ENCODE results near the gene MR1. TPM values are rescaled to one million over a fixed set of nuclear protein-coding genes. Genes with fewer than 3 reads are reported as not detected.
"Not testable (repeated sequence)": the region's sequence is repeated elsewhere in the genome, so short reads cannot be mapped to it uniquely, and the experiment has no call there.

MR1 gene
- polyA plus RNA-seq, 4 donors = 1.1 to 17.1 (median 4.6) TPM

- Histone ChIP-seq H3K4me3 (ENCODE audit: low read depth in 1 of 3, low read length in 3 of 3) (peak overlapping the region; percentile 69 to 90 (median 87)), H3K9me3 (ENCODE audit: control insufficient read depth in 2 of 2, insufficient read depth in 1 of 2, low read depth in 1 of 2, low read length in 1 of 2) (peaks cover 0 to 3% of the 10 kb centered on the region in 2 donors), H3K27me3 (ENCODE audit: control insufficient read depth in 3 of 3, insufficient read depth in 3 of 3, low read length in 3 of 3) (no peaks in the 10 kb centered on the region), H3K27ac (ENCODE audit: low read depth in 1 of 3, low read length in 2 of 3) (peak overlapping the region; percentile 57 to 95 (median 91)), H3K4me1 (ENCODE audit: control insufficient read depth in 3 of 3, insufficient read depth in 2 of 3, low read depth in 1 of 3, low read length in 2 of 3) (peaks cover 0 to 4% (median 4%) of the 10 kb centered on the region in 3 donors), H3K36me3 (ENCODE audit: control insufficient read depth in 3 of 3, insufficient read depth in 2 of 3, low read depth in 1 of 3, low read length in 3 of 3) (peaks cover 0 to 9% (median 0%) of the 10 kb centered on the region in 3 donors)
- WGBS, 3 donors = 0% methylated on average over 23 of the region's 23 CpGs
- no peak for FAIRE-seq
- peak; percentile 49 to 71 for DNase-seq
These were observed 11.9 kb upstream of the MR1 start for GRCh38 chr1:181021811-181022434.

GRCh38 chr1:181023265-181024057 is 10.3 kb upstream of the MR1 start:
- Histone ChIP-seq H3K36me3 (ENCODE audit: control insufficient read depth in 3 of 3, insufficient read depth in 2 of 3, low read depth in 1 of 3, low read length in 3 of 3) (peaks cover 0 to 6% (median 0%) of the 10 kb centered on the region in 3 donors), H3K27me3 (ENCODE audit: control insufficient read depth in 3 of 3, insufficient read depth in 3 of 3, low read length in 3 of 3) (no peaks in the 10 kb centered on the region), H3K4me3 (ENCODE audit: low read depth in 1 of 3, low read length in 3 of 3) (peak overlapping the region in 2 of 3 donors; percentile 69 to 87), H3K9me3 (ENCODE audit: control insufficient read depth in 2 of 2, insufficient read depth in 1 of 2, low read depth in 1 of 2, low read length in 1 of 2) (peaks cover 0 to 3% of the 10 kb centered on the region in 2 donors), H3K4me1 (ENCODE audit: control insufficient read depth in 3 of 3, insufficient read depth in 2 of 3, low read depth in 1 of 3, low read length in 2 of 3) (peaks cover 0 to 4% (median 4%) of the 10 kb centered on the region in 3 donors), H3K27ac (ENCODE audit: low read depth in 1 of 3, low read length in 2 of 3) (peak overlapping the region in 2 of 3 donors; percentile 91 to 95)
- FAIRE-seq = no peak
- 58 to 70% (median 62%) methylated on average over 10 of the region's 10 CpGs for WGBS, 3 donors
- DNase-seq = no peak

GRCh38 chr1:181028196-181028595 is 5.6 kb upstream of the MR1 start:
- Histone ChIP-seq H3K4me1 (ENCODE audit: control insufficient read depth in 3 of 3, insufficient read depth in 2 of 3, low read depth in 1 of 3, low read length in 2 of 3) (peaks cover 0 to 4% (median 1%) of the 10 kb centered on the region in 3 donors), H3K36me3 (ENCODE audit: control insufficient read depth in 3 of 3, insufficient read depth in 2 of 3, low read depth in 1 of 3, low read length in 3 of 3) (no peaks in the 10 kb centered on the region), H3K27ac (ENCODE audit: low read depth in 1 of 3, low read length in 2 of 3) (no peak overlapping the region), H3K9me3 (ENCODE audit: control insufficient read depth in 2 of 2, insufficient read depth in 1 of 2, low read depth in 1 of 2, low read length in 1 of 2) (no peaks in the 10 kb centered on the region), H3K27me3 (ENCODE audit: control insufficient read depth in 3 of 3, insufficient read depth in 3 of 3, low read length in 3 of 3) (no peaks in the 10 kb centered on the region), H3K4me3 (ENCODE audit: low read depth in 1 of 3, low read length in 3 of 3) (no peak overlapping the region)
- FAIRE-seq (no peak), DNase-seq (no peak)

- Histone ChIP-seq H3K27me3 (ENCODE audit: control insufficient read depth in 3 of 3, insufficient read depth in 3 of 3, low read length in 3 of 3) (no peaks in the 10 kb centered on the region), H3K27ac (ENCODE audit: low read depth in 1 of 3, low read length in 2 of 3) (no peak overlapping the region), H3K4me1 (ENCODE audit: control insufficient read depth in 3 of 3, insufficient read depth in 2 of 3, low read depth in 1 of 3, low read length in 2 of 3) (peaks cover 0 to 8% (median 3%) of the 10 kb centered on the region in 3 donors), H3K36me3 (ENCODE audit: control insufficient read depth in 3 of 3, insufficient read depth in 2 of 3, low read depth in 1 of 3, low read length in 3 of 3) (no peaks in the 10 kb centered on the region), H3K4me3 (ENCODE audit: low read depth in 1 of 3, low read length in 3 of 3) (no peak overlapping the region), H3K9me3 (ENCODE audit: control insufficient read depth in 2 of 2, insufficient read depth in 1 of 2, low read depth in 1 of 2, low read length in 1 of 2) (no peaks in the 10 kb centered on the region)
- DNase-seq (no peak), FAIRE-seq (no peak)
- WGBS, 3 donors = 74 to 86% (median 86%) methylated on average over 5 of the region's 5 CpGs
These were observed 5.2 kb upstream of the MR1 start for GRCh38 chr1:181028615-181029014.

GRCh38 chr1:181032535-181032934 is 1.2 kb upstream of the MR1 start:
- Histone ChIP-seq H3K4me3 (ENCODE audit: low read depth in 1 of 3, low read length in 3 of 3) (no peak overlapping the region), H3K4me1 (ENCODE audit: control insufficient read depth in 3 of 3, insufficient read depth in 2 of 3, low read depth in 1 of 3, low read length in 2 of 3) (peaks cover 8 to 16% (median 13%) of the 10 kb centered on the region in 3 donors), H3K36me3 (ENCODE audit: control insufficient read depth in 3 of 3, insufficient read depth in 2 of 3, low read depth in 1 of 3, low read length in 3 of 3) (no peaks in the 10 kb centered on the region), H3K27ac (ENCODE audit: low read depth in 1 of 3, low read length in 2 of 3) (peak overlapping the region in 2 of 3 donors; percentile 81 to 97), H3K27me3 (ENCODE audit: control insufficient read depth in 3 of 3, insufficient read depth in 3 of 3, low read length in 3 of 3) (no peaks in the 10 kb centered on the region), H3K9me3 (ENCODE audit: control insufficient read depth in 2 of 2, insufficient read depth in 1 of 2, low read depth in 1 of 2, low read length in 1 of 2) (no peaks in the 10 kb centered on the region)
- FAIRE-seq = no peak
- DNase-seq = peak in 1 of 2 donors; percentile 26
- WGBS, 3 donors = 81 to 96% (median 89%) methylated on average over 2 of the region's 2 CpGs

- peaks cover 8 to 16% (median 13%) of the 10 kb centered on the region in 3 donors for H3K4me1 ChIP-seq (ENCODE audit: control insufficient read depth in 3 of 3, insufficient read depth in 2 of 3, low read depth in 1 of 3, low read length in 2 of 3)
- no peaks in the 10 kb centered on the region for H3K27me3 ChIP-seq (ENCODE audit: control insufficient read depth in 3 of 3, insufficient read depth in 3 of 3, low read length in 3 of 3)
- H3K36me3 ChIP-seq (ENCODE audit: control insufficient read depth in 3 of 3, insufficient read depth in 2 of 3, low read depth in 1 of 3, low read length in 3 of 3) = no peaks in the 10 kb centered on the region
- FAIRE-seq (no peak), DNase-seq (peak; percentile 58 to 68)
- no peaks in the 10 kb centered on the region for H3K9me3 ChIP-seq (ENCODE audit: control insufficient read depth in 2 of 2, insufficient read depth in 1 of 2, low read depth in 1 of 2, low read length in 1 of 2)
- peak overlapping the region; percentile 81 to 97 (median 94) for H3K27ac ChIP-seq (ENCODE audit: low read depth in 1 of 3, low read length in 2 of 3)
- 11 to 31% (median 13%) methylated on average over 2 of the region's 2 CpGs for WGBS, 3 donors
- H3K4me3 ChIP-seq (ENCODE audit: low read depth in 1 of 3, low read length in 3 of 3) = peak overlapping the region in 2 of 3 donors; percentile 16 to 61
These were observed 520 bp upstream of the MR1 start for GRCh38 chr1:181033128-181033798.

GRCh38 chr1:181035210-181035609 is 1.4 kb downstream of the MR1 start:
- peaks cover 8 to 16% (median 13%) of the 10 kb centered on the region in 3 donors for H3K4me1 ChIP-seq (ENCODE audit: control insufficient read depth in 3 of 3, insufficient read depth in 2 of 3, low read depth in 1 of 3, low read length in 2 of 3)
- not testable (repeated sequence) for H3K4me3 ChIP-seq (ENCODE audit: low read depth in 1 of 3, low read length in 3 of 3); H3K9me3 ChIP-seq (ENCODE audit: control insufficient read depth in 2 of 2, insufficient read depth in 1 of 2, low read depth in 1 of 2, low read length in 1 of 2); H3K27me3 ChIP-seq (ENCODE audit: control insufficient read depth in 3 of 3, insufficient read depth in 3 of 3, low read length in 3 of 3); H3K36me3 ChIP-seq (ENCODE audit: control insufficient read depth in 3 of 3, insufficient read depth in 2 of 3, low read depth in 1 of 3, low read length in 3 of 3); DNase-seq; FAIRE-seq; H3K27ac ChIP-seq (ENCODE audit: low read depth in 1 of 3, low read length in 2 of 3)
- 95% methylated on average over 4 of the region's 4 CpGs for WGBS, 3 donors

- Histone ChIP-seq H3K4me3 (ENCODE audit: low read depth in 1 of 3, low read length in 3 of 3) (no peak overlapping the region), H3K36me3 (ENCODE audit: control insufficient read depth in 3 of 3, insufficient read depth in 2 of 3, low read depth in 1 of 3, low read length in 3 of 3) (no peaks in the 10 kb centered on the region), H3K27ac (ENCODE audit: low read depth in 1 of 3, low read length in 2 of 3) (no peak overlapping the region), H3K27me3 (ENCODE audit: control insufficient read depth in 3 of 3, insufficient read depth in 3 of 3, low read length in 3 of 3) (no peaks in the 10 kb centered on the region), H3K9me3 (ENCODE audit: control insufficient read depth in 2 of 2, insufficient read depth in 1 of 2, low read depth in 1 of 2, low read length in 1 of 2) (no peaks in the 10 kb centered on the region), H3K4me1 (ENCODE audit: control insufficient read depth in 3 of 3, insufficient read depth in 2 of 3, low read depth in 1 of 3, low read length in 2 of 3) (peaks cover 8 to 16% (median 13%) of the 10 kb centered on the region in 3 donors)
- FAIRE-seq = no peak
- no peak for DNase-seq
- WGBS, 3 donors = 76 to 81% (median 79%) methylated on average over 4 of the region's 4 CpGs
These were observed 2.5 kb downstream of the MR1 start for GRCh38 chr1:181036107-181036836.

Measured in small intestine (tissue), 7 donors.